Gastrocnemius medialis (tissue), 4 donors: ENCODE data around the gene LZTR1. TPM values are rescaled to one million over a fixed set of nuclear protein-coding genes. Genes with fewer than 3 reads are reported as not detected.

ENCODE experiments used
- ATAC-seq, 2 donors: fragments of 150-250 bp; one replicate each; pipeline ENCODE4 v1.9.1; 2016
- DNase-seq, 2 donors: peaks; one replicate each; pipeline ENCODE4 v3.0.0-alpha.2; 2019
- H3K27ac ChIP-seq, 4 donors: fragments of 200-600 bp; sonication (generic); 1 replicate in 1 of 4; 2 replicates in 3 of 4; pipeline ENCODE4 v1.5.1; 2016 to 2018; ENCODE audit warnings: mild to moderate bottlenecking in 2 of 4, moderate library complexity in 1 of 4
- H3K27me3 ChIP-seq, 3 donors: fragments of 200-600 bp; sonication (generic) in 2 of 3; 1 replicate in 1 of 3; 2 replicates in 2 of 3; pipeline versions ENCODE4 v1.5.1 to v1.6.0; 2016 to 2019; ENCODE audit warnings: mild to moderate bottlenecking in 1 of 3, moderate library complexity in 1 of 3
- H3K36me3 ChIP-seq, 2 donors: fragments of 200-600 bp; sonication (generic) in 1 of 2; one replicate each; pipeline ENCODE4 v1.5.1; 2017 to 2018
- H3K4me1 ChIP-seq, 2 donors: fragments of 200-600 bp; sonication (generic) in 1 of 2; one replicate each; pipeline ENCODE4 v1.5.1; 2016 to 2017; ENCODE audit warnings: mild to moderate bottlenecking in 2 of 2
- H3K4me3 ChIP-seq, 4 donors: fragments of 200-600 bp; sonication (generic) in 3 of 4; 1 replicate in 1 of 4; 2 replicates in 3 of 4; pipeline ENCODE4 v1.5.1; 2016 to 2019; ENCODE audit warnings: mild to moderate bottlenecking in 2 of 4
- H3K9me3 ChIP-seq, 3 donors: fragments of 200-600 bp; sonication (generic) in 2 of 3; 1 replicate in 1 of 3; 2 replicates in 2 of 3; pipeline ENCODE4 v1.5.1; 2016 to 2019
- POLR2A ChIP-seq, 2 donors: fragments of 450-650 bp; IDR thresholded peaks; one replicate each; pipeline ENCODE4 v1.6.1; 2017; ENCODE audit warnings: antibody characterized with exemption in 2 of 2, mild to moderate bottlenecking in 2 of 2, moderate library complexity in 2 of 2
- in situ Hi-C, 4 donors: fragments of 200-750 bp; cut with MboI; loops; one replicate each; pipeline versions ENCODE4 v1.15.0 to v1.8.0; 2017; ENCODE audit warnings: low sequenced_read_pairs in 4 of 4
- intact Hi-C: fragments of 100-400 bp; cut with DNase I; formaldehyde crosslinking; loops from one replicate; pipeline ENCODE4 v1.15.1; 2023; ENCODE audit warnings: low total_unique reads
- total RNA-seq, 4 donors: library from RNA; depleted of rRNA; stranded (reverse); fragments of >200 nt; gene quantifications; one replicate each; pipeline versions ENCODE4 v1.1.0 to v1.2.3, GENCODE V29; 2016
- TF ChIP-seq, protein P1 (sequence below), 5 experiments: fragments of 450-650 bp in 3 of 5; fragments of 200-600 bp in 2 of 5; sonication (generic) in 2 of 5; IDR thresholded peaks in 4 of 5; conservative IDR thresholded peaks in 1 of 5; 1 replicate in 4 of 5; 2 replicates in 1 of 5; pipeline ENCODE4 v1.5.1; 2016 to 2019; ENCODE audit warnings: antibody characterized with exemption in 5 of 5, mild to moderate bottlenecking in 3 of 5, moderate library complexity in 3 of 5

Gene LZTR1
- total RNA-seq, 4 donors from 2014 or later = 25.4 to 36.4 (median 26.3) TPM

GRCh38 chr22:20965888-20966855, 15.9 kb upstream of the LZTR1 start:
- DNase-seq (no peak), ATAC-seq (no peak)
- in situ Hi-C loops = no loop called here
- no peaks in the 10 kb centered on the region for H3K36me3 ChIP-seq
- intact Hi-C loops = no loop called here
- peaks cover 0 to 4% of the 10 kb centered on the region in 2 donors for H3K4me1 ChIP-seq
- H3K27me3 ChIP-seq = peaks cover 0 to 16% (median 7%) of the 10 kb centered on the region in 3 donors
- H3K27ac ChIP-seq = no peak overlapping the region
- no peaks in the 10 kb centered on the region for H3K9me3 ChIP-seq
- TF ChIP-seq POLR2A (IDR thresholded peaks at IDR 0.05) = no peak
- TF ChIP-seq, protein P1, sequence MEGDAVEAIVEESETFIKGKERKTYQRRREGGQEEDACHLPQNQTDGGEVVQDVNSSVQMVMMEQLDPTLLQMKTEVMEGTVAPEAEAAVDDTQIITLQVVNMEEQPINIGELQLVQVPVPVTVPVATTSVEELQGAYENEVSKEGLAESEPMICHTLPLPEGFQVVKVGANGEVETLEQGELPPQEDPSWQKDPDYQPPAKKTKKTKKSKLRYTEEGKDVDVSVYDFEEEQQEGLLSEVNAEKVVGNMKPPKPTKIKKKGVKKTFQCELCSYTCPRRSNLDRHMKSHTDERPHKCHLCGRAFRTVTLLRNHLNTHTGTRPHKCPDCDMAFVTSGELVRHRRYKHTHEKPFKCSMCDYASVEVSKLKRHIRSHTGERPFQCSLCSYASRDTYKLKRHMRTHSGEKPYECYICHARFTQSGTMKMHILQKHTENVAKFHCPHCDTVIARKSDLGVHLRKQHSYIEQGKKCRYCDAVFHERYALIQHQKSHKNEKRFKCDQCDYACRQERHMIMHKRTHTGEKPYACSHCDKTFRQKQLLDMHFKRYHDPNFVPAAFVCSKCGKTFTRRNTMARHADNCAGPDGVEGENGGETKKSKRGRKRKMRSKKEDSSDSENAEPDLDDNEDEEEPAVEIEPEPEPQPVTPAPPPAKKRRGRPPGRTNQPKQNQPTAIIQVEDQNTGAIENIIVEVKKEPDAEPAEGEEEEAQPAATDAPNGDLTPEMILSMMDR (IDR thresholded peaks at IDR 0.05 in 4 of 5, conservative IDR thresholded peaks at IDR 0.05 in 1 of 5) = no peak
- no peak overlapping the region for H3K4me3 ChIP-seq

- peaks cover 0 to 4% of the 10 kb centered on the region in 2 donors for H3K4me1 ChIP-seq
- no peaks in the 10 kb centered on the region for H3K36me3 ChIP-seq
- H3K9me3 ChIP-seq = no peaks in the 10 kb centered on the region
- DNase-seq (no peak), ATAC-seq (no peak)
- peaks cover 0 to 16% (median 7%) of the 10 kb centered on the region in 3 donors for H3K27me3 ChIP-seq
- intact Hi-C loops (no loop called here), in situ Hi-C loops (no loop called here)
- no peak within 1 kb of the TSS for H3K4me3 ChIP-seq
- TF ChIP-seq POLR2A (IDR thresholded peaks at IDR 0.05) = no peak
- H3K27ac ChIP-seq = no peak within 1 kb of the TSS
Measured at GRCh38 chr22:20966883-20967696, 15.0 kb upstream of the LZTR1 start, which contains the start of gene AIFM3. Gene AIFM3 (plus strand): TSS chr22:20967255. CDS start chr22:20967945, 690 bp downstream.

DNA sequence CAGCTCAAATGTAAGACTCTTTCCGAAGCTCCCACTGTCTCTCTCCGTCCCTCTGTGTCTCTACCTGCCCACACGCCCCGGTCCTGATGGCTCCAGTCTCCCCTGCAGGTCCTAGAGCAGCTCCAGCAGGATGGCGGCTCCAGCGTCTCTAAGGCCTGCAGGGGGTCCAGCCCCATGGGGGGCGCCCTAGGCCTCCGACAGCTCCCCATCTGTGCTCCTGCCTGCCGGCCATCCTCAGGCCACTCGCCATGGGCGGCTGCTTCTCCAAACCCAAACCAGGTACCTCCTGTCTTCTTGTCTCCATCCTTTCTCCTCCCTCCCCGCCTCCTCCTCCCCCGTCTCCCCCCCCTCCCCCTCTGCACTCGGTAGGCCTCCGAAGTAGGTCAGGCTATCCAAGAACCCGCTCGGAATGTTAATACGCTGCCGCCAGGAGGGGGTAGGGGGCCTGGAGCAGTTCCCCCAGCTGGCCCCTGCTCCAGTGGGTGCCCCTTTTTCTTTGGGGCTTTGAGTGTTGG, 14.3 kb upstream of the LZTR1 start:
- Histone ChIP-seq H3K27ac (no peak overlapping the region), H3K4me1 (peaks cover 0 to 4% of the 10 kb centered on the region in 2 donors), H3K27me3 (peaks cover 0 to 16% (median 7%) of the 10 kb centered on the region in 3 donors), H3K4me3 (no peak overlapping the region), H3K9me3 (no peaks in the 10 kb centered on the region), H3K36me3 (no peaks in the 10 kb centered on the region)
- intact Hi-C loops (no loop called here), in situ Hi-C loops (no loop called here)
- ATAC-seq = no peak
- no peak for DNase-seq
- no peak for TF ChIP-seq POLR2A (IDR thresholded peaks at IDR 0.05)
- TF ChIP-seq, protein P1 (IDR thresholded peaks at IDR 0.05 in 4 of 5, conservative IDR thresholded peaks at IDR 0.05 in 1 of 5) = no peak

DNA sequence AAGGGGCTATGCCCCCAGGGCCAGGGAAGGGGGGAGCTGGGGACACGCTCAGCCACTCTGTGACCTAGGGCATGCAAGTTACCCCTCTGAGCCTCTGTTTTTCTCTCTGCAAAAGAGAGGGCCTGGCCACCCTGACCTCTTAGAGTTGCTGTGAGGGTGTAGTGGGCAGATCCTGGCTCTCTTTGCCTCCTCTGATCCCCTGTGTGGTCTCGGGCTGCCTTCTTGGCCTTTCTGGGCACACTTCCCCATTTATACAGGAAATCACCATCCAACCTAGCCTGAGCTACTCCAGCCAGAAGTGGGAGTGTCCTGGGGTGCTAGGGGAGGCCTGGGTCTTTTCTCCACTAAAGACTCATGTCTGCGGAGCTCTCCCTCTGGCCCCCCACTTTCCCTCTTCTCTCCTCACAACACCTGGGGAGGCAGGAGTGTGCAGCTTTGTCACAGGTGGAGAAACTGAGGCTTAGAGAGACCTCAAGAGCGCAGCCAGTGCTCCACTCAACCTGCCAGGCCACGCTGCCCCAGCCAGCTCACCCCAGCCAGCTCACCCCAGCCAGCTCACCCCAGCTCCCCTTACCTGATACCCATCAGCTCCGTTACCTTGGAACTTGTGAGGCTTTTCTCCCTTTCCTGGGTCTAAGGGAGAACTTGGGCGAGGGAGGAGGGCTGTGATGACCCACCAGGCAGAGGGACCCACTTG, 13.7 kb upstream of the LZTR1 start:
- ATAC-seq (no peak), DNase-seq (no peak)
- Histone ChIP-seq H3K27ac (no peak overlapping the region), H3K9me3 (no peaks in the 10 kb centered on the region), H3K27me3 (peaks cover 0 to 15% (median 7%) of the 10 kb centered on the region in 3 donors), H3K4me3 (no peak overlapping the region), H3K36me3 (no peaks in the 10 kb centered on the region), H3K4me1 (peaks cover 0 to 4% of the 10 kb centered on the region in 2 donors)
- in situ Hi-C loops = no loop called here
- intact Hi-C loops = no loop called here
- TF ChIP-seq, protein P1 (IDR thresholded peaks at IDR 0.05 in 4 of 5, conservative IDR thresholded peaks at IDR 0.05 in 1 of 5) = no peak
- no peak for TF ChIP-seq POLR2A (IDR thresholded peaks at IDR 0.05)
